ENCODE results near the gene PRICKLE2.

PRICKLE2 gene

DNA sequence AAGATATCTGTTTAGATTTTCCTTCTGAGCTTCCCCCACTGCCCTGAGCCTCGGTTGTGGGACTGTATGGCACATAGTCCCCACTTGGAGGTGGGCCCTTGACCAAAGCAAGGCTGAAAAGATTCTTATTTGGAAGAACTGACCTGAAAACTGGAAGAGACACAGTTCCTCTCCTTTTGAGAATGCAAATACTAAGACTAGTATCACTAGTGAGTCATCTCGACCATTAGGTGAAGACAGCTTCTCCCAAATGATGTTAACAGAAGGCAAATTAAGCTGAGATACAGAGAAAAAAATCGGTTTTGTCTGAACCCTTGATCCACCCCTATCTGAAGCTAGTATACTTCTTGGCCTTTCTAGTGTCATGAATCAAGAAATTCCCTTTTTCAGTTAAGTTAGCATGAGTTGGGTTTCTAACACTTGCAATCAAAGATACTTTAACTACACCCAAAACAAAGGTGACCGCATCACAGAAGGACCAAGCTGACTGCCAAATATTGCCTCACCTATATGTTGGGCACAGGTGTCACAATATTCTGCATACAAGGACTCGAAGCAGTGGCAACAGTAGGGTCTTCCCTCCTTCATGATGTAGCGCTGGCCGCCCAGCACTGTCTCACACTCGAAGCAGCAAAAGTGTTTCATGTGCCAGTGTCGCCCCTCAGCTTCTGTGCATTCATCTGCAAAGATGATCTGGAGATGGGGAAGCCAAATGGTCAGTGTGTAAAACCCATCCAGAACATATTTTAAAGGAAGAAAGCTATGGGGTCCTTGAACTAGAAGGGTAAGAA, 72.4 kb downstream of the PRICKLE2 start:
- no peak for DNase-seq

DNA sequence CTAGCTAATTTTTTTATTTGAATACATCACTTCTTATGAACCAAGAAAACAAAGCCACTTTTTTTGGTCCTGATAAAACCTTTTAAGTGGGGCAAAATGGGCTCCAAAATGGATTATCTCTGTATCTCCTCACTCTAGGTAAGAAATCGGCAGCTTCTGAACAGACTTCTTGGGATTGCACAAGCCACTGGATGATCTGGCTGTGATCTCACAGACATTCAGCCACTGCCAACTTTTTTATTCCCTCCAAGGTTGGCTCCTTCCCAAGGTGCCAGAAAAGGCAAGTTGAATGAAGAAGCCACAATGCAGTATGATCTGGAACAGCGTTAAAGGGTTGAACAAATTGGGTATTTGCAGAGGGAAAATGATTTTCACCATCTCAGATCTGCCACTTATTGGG, 73.2 kb downstream of the PRICKLE2 start:
- DNase-seq = no peak

DNA sequence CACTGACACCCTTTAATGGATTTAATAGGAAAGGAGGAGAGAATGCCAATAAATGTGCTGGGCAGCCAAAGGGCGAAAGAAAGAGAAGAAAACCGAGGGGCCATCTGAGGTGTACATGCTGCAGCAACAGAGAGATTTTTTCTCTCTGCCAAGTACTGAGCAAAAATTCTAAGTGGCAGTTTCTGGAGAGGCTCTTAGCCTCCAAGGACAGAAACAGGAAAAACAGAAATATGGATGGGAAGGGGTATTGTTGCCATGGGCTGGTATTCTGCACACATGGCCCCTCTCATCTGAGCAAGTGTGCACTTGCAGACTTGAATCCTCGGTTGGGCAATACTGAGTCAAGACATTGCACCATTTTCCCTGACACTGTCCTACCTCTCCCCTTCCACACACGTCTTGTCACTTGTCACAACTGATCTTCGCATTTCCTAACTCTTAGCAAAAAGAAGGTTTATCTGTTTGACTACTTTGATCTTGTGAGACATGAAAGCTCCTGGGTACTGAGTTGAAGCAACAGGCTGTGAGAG, 73.9 kb downstream of the PRICKLE2 start:
- no peak for DNase-seq

DNA sequence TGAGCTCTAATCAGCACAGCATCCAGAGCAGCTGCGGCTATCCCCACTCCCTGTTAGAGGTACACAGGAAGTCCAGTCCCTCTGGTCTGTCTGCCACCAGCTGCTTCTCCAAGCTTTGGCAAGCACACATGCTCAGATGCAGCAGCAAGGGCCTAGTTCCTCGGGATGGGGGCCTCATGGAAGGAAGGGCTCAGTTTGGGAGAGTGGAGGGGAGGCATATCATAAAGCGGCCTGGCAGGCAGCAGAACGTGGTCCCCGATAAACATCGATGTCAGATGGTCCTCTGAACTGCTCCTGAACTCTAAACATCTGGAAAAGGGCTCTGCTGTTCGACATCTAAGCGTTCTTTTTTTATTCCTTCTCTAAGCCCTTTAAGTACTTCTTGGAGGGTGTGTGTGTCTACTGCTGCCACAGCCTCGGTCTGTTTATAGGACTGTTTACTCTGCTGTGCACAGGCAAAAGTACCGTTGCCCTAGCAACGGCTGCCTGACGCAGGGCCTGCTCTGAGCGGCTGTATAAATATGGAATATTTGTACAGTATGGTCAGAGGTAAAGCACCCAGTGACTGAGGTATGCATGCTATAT, 74.6 kb downstream of the PRICKLE2 start:
- no peak for DNase-seq

DNA sequence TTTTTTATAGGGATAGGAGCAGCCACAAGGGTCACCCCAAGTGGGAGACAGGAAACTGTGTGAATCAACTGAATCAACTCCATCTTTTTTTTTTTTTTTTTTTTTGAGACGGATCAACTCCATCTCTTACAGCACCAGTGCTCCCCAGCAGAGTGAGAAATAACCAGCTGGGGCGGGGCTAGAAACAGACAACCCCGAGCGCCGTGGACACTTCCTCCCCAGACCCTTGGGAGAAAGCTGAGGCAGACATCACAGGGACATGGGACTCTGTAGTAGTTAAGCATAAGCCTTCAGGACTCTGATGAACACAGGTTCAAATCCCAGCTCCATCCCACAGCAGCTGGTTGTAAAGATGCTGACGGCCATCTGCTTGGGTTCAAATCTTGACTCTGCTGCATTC, 75.4 kb downstream of the PRICKLE2 start:
- no peak for DNase-seq

DNA sequence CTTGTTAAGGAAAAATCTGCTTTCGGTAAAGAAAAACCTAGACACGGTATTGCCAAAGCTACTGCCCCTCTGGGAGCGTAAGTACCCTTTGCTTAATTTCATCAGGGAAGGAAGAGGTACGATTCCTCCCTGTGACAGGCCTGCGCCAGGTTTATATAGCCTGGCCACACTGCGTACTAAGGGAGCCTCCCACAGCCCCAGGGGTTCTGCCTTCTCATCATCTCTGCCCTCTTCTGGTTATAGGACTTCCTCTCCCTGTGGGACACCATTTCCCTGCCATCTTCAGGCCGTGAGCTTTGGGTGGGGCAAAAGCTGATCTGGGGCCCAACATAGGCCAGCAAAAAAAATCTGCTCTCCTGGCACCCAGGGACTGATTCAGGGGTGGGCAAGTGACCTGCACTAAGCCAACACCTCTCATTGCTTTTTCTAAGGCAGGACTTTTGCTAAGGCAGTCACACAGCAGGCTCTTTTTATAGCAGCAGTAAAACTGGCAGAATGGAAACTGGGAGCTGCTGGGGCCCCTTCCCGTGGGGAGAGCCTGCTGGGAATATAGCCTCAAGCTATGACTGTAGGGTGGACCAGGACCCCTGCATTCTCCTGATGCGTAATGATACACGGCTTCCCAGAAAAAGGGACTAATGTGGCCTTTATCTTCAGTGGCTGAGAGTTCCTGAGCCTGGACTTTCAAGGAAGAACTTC, 76.2 kb downstream of the PRICKLE2 start:
- no peak for DNase-seq

DNA sequence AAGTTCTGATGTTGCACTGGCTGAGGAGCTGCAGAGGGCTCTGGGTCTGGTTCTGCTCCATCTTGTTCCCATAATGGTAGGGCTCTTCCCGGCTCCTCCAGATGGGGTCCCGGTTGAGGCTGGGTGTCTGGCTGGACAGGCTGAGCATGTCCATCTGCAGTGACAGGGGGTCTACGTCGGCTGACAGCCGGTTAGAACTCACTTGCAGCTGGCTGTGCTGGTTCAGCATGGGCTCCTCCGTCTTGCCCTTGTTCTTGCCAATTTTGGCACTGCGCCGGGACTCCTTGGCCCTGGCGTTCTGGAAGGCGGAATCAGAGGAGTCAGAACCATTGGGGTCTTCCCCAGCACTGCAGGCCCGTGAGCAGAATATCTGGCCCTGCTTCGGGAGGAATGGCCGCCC, 78.1 kb downstream of the PRICKLE2 start:
- no peak for DNase-seq

DNA sequence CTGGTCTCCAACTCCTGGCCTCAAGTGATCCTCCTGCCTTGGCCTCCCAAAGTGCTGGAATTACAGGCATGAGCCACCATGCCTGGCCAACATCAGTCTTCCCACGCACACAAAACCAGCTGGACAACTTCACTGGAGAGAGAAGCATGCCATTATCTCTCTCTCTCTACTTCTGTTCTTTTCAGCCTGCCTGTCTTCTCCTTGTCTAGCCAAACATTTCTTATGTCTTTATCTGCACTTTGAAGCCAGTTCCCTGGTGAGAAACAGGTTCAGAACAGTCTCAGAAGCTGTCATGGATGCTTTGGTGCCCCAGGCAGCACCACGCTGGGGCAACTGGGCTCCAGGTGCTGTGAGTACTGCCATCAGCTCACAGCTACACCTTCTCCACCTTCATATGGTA, 79.8 kb downstream of the PRICKLE2 start:
- no peak for DNase-seq

DNA sequence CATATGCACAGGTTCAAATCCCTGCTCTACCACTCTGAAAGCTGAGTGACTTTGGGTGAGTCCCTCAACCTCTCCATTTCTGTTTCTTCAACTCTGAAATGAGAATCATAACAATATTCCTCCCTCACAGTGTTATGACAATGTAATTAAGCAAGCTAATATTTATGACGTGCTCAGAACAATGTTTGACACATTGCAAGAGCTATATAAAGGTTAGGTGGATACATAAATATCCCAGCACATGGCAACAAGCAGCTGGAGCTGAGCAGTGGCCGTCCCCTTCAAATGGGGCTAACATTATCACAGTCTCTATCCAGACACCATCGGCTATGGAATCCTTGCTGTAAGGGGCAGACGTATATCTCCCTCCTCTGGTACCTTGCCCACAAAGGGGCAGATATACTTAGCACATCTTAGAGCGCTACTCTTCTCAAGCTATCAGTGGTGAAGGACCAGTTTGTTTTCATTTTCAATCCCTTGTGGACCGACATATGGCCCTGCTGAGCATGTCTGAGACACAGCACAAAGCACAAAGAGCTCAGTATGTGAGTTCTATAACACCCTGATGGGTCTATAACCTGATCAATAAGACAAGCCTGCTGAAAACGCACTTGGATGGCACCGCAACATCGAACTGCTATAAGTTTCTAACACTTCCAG, 80.9 kb downstream of the PRICKLE2 start:
- DNase-seq = no peak

DNA sequence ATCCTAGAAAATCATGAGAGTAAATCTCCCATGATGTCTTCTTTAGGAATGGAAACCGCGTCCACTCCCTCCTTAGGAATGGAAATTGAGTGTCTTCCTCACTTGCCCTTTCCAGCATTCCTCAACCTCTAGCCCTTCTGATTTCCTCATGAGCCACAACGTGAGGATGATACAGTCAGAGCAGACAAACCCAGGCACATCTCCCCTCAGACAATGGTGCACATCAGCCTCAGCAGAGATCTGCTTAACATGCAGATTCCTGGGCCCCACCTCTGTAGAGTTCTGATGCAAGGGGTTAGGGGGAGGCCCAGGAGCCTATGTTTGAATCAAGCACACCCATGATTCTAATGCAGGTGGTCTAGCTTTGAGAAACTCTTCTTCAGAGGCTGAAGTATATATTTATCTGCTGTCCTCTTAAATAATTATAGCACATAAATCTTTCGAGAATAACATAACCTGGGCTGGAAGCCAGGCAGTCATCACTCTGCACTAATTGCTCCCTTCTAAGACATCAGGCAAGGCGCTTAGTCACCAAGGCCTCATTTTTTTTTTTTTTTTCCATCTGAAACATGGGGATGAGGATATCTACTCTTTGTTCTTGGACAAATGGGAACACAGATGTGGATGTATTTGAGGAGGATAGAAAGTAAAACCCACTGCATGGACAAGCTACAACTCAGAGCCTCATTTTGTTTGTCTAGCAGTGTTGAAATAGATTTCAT, 81.7 kb downstream of the PRICKLE2 start:
- no peak for DNase-seq

DNA sequence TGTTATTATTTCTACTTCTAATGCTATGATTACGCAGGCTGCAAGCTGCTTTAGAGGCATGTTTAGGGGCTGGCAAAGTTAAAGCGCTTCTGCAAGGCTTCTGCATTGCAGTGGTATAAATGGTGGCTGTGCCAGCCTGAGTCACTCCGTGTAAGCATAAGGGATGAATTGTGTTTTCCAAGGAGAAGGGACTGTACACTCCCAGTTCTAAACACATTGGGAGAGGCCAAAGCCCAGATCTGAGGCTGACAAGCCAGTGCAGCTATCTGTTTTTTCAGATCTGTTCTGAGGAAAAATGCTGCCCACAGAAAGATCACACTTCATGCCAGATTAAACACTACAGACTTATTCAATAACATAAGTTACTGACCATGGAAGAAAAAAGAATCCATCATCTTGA, 83.8 kb downstream of the PRICKLE2 start:
- no peak for DNase-seq

DNA sequence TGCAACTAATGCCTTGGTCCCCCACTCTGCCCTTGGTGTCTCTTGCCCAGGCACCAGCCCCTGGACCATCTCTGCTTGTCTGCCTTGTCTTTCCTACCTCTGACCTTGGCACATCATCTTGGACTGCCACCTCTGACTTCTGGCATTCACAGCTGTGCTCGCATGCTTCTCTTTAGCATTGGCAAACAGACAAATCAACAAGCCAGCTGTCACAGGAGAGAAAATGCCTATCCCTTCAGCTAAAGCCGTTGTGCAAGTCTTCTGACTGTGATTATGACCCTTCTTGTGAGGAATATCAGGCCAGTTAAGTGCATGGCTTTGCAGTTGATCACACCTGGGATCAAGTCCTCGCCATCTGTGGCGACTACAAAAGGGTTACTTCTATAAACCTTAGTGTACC, 84.6 kb downstream of the PRICKLE2 start:
- no peak for DNase-seq

DNA sequence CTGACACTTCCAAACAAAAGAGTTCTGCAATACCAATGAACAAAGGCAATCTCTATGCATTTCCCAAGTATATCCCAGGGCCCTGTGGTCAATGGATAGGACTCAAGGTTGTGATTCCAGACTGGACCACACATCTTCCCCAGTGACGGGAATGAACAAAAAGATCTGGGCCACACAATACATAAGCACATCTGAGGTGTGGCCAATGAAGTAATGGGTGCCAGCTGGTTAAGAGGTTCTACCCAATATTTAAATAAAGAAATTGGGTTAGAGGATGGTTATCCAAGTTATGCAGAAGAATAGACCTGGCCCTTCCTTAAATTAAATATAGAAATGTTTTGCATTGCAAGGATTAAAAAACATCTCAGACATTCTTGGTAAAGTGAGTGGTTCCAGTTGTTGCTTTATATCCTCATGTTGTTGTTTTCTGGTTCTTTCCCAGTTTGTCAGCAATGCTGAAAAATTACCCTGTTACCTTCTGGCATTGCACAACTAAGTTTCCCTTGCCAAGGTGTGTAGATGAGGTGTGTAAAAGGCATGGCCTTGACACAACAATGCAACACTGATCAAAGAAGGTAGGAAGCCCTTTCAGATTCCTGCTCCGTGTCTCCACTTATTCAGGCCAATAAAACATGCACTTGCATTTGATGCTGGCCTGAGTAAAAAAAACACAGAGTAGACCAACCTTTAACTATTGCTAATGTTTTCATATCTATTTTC, 86.5 kb downstream of the PRICKLE2 start:
- DNase-seq = no peak

DNA sequence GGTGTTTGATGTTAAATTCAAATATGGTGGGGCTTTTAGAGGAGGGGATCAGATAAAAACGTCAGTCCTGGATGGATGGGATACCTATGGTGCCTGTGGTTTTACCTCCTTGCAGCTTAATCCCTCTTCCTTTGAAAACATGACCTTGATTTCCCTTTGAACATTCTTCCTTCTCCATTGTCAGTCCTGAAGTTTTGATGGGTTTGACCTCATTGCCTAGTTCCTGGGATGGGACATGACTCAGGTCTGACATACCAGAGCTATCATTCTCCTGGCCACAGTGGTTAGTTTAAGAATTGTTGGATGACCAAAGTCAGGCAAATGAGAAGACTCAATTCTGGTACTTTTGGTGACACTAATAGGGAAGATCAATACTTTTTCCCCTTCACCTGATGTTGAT, 87.2 kb downstream of the PRICKLE2 start:
- no peak for DNase-seq

DNA sequence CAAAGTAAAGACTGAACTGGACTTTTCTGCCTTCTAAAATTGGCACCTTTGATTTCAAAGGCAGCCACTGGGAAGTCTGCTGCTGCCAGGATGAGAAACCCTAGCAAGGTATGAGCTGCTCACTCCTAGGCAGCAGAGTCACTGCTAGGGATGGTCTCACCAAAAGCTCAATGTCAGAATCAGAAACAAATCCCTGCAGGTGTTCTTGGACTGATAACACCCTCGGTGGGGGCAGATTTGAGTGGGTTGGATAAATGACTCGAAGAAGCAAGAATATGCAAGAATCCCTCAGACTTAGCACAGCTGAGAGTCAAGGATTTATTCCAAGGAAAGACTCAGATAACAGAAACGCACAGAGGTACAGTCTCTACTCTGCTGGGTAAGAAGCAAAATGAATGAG, 90.4 kb downstream of the PRICKLE2 start:
- DNase-seq = no peak

DNA sequence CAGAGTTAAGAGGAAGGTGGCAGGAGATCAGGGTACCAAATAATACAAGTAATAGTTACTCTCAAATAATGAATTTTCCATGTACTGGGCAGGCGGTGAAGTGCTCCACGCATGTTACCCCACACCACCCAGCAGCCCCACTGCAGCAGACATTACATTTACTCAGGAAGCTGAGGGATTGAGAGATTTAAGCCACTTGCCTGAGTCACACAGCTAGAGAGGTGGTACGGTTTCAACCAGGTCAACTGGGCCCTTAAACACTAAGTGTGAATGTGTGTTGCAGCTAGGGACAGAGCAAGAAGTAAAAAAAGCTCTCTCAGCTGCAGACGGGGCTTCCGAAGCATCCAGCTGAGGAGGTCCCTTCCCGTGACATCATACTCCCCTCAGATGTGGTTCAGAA, 91.3 kb downstream of the PRICKLE2 start:
- DNase-seq = no peak

DNA sequence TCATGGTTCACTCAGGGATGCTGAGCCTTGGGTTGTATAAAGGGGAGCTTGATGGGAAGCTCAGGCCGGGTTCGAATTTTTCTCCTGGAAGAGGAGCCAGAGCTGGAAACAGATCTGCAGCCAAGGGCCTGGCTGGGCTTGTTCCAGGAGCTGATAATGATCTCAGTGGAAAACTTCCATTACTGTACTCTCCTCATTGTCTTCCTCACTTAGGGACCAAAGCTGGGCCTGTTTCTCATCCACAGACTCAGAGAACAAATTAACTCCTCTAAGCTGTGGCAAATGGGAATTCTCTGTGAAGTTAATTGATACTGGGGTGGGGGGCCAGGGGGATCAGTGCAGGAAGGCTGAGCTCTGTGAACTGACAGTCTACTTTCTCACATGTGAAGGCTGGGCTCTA, 92.0 kb downstream of the PRICKLE2 start:
- DNase-seq = no peak

DNA sequence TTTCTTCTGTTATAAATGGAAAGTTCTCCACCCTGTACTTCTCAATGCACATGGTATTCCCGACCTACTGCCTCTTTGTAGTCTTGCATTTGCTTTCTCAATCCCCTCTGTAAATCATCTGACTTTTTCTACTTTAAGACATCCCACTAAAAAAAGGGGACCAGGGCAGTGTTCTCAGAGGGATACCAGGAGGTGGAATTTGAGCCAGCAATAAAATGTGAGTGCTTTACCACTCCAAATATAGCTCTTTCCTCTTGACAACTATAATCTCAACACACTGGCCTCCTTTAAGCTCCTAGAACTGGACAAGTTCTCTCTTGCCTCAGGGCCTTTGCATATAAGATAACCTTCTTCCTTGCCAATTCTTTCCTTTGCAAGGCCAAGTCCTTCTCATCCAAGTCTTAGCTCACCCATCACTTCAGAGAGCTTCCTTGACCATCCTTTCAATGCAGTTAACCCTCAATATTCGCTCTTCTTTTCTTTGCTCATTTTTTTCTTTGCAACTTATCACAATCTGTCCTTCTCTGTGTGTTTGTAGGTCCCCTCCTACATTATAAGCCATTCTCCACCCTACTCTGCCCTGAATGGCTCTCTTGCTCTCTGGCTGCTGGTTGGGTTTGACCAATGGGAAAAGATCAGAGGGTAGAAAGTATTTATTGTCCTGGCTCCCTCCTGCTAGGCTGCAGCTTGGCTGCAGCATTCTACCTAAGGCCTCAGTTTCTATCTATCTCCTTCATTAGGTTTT, 93.4 kb downstream of the PRICKLE2 start:
- DNase-seq = no peak

DNA sequence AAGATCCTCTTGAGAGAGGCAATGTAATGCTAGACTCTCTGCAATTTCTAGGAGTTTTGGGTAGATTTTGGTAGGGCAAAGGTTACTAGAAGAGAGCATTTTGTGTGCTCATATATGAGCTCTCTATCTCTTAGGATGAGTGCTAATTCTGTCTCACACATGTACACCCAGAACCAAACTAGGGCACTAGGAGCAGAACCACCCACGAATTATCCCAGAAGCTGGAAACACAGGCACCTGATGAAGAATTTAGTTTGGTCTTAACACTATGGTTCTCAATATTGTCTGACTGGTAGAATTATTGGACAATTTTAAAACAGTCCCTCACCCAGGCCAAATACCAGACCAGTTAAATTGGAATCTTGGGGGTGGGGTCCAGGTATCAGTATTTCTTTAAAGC, 94.8 kb downstream of the PRICKLE2 start:
- DNase-seq = no peak

DNA sequence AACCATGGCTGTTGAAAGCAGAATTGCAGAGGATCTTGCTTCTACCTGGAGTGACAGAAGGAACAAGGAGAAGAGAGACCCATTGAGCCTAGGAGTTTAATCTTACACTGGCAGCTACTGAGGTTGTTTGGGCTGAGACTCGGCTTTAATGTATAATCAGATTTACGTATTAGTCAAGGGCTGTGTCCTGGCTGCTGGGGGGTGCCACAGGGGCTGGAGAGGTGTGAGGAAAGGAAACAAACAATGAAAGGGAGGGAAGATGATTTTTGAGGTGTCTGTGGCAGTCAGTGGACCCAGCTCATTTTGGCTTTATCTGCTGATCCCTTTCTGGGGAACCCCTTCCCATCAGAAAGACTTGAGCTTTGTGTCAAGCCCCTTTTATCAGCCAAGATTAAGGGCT, 95.7 kb downstream of the PRICKLE2 start:
- DNase-seq = no peak

DNA sequence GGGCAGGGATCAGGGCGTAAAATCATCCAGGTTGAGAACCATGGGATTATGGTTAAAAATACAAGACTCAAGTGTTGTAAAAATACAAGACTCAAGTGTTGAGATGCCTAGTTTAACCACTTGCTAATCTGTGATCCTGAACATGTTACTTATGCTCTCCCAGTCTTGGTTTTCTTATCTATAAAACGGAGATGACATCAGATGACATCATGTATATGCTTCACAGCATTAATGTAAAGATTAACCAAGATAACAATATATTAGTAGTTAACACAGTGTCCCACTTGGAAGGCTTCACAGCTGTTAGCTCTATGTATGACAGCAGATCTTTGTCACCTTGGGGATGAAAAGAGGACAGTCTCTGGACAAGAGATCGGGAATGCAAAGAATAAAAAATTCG, 96.2 kb downstream of the PRICKLE2 start:
- DNase-seq = no peak

Data from CD4-positive, alpha-beta T cell treated with Interferon alpha-2 for 1 hour (primary cell).